ENCODE measurements around the gene CTDP1. TPM values are rescaled to one million over a fixed set of nuclear protein-coding genes. Genes with fewer than 3 reads are reported as not detected.
"Not testable (repeated sequence)": the region's sequence is repeated elsewhere in the genome, so short reads cannot be mapped to it uniquely, and the experiment has no call there.

CTDP1 gene
- total RNA-seq, 2 experiments from 2014 or later = 34.8 to 38.0 TPM

DNA sequence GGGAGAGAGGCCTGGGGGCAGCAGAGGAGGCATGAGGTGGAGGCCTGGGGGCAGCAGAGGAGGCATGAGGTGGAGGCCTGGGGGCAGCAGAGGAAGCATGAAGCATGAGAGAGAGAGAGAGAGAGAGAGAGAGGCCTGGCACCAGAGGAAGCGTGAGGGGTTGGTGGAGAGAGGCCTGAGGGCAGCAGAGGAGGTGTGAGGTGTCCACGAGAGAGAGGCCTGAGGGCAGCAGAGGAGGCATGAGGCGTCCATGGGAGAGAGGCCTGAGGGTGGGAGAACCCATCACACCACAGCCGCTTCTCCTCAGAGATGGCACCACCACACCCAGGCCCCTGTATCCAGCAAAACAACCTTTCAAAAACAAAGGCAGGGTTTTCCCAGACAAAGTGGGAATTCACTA, 62.5 kb downstream of the CTDP1 start:
- CTCF ChIA-PET = no interaction called here
- Mint-ChIP-seq H3K27me3 (no peaks in the 10 kb centered on the region), H3K4me3 (no peak overlapping the region), H3K27ac (no peak overlapping the region), H3K9me3 (peaks cover 2% of the 10 kb centered on the region), H3K36me3 (ENCODE audit: low read depth) (peaks cover 75% of the 10 kb centered on the region), H3K4me1 (no peaks in the 10 kb centered on the region)
- no peak for DNase-seq
- POLR2A ChIA-PET = no interaction called here

DNA sequence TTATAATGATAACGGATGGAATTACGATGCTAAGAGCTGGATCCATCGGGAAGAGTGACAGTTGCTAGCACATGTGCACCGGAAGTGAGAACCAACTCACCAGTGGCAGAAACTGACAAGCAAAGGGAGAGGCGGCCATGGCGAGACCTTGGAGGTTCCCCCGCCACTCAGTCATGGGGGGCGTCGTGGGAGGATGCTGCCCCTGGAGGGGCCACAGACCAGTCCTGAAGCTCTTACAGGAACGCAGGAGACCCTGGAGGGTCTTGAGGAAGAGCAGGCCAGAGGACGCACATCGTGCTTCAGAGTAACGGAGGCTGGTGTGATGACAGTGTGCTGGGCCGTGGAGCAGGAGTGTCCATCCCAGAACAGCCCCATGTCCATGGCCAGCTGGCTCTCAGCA, 65.0 kb downstream of the CTDP1 start:
- ChIA-PET CTCF (no interaction called here), POLR2A (no interaction called here)
- Mint-ChIP-seq H3K4me1 (no peaks in the 10 kb centered on the region), H3K9me3 (peaks cover 2% of the 10 kb centered on the region), H3K4me3 (no peak overlapping the region), H3K27ac (no peak overlapping the region), H3K27me3 (no peaks in the 10 kb centered on the region), H3K36me3 (ENCODE audit: low read depth) (peaks cover 67% of the 10 kb centered on the region)
- no peak for DNase-seq

DNA sequence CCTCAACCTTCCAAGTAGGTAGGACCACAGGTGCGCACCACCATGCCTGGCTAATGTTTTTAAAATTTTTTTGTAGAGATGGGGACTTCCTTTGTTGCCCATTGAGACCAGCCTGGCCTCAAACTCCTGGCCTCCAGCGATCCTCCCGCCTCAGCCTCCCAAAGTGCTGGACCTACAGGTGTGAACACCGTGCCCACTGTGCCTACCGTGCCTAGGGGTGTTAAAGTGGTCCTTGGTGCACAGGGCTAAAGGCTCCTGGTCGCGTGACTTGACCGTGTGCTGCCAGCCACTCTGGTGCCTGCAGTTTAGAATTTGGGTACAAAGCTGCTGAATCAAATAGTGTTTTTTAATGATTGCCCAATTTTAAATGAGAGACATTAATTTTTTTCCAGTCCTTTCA, 67.1 kb downstream of the CTDP1 start:
- Mint-ChIP-seq H3K36me3 (ENCODE audit: low read depth) (peaks cover 60% of the 10 kb centered on the region), H3K9me3 (peaks cover 2% of the 10 kb centered on the region), H3K27me3 (no peaks in the 10 kb centered on the region), H3K4me3 (no peak overlapping the region), H3K27ac (no peak overlapping the region), H3K4me1 (no peaks in the 10 kb centered on the region)
- CTCF ChIA-PET = no interaction called here
- no peak for DNase-seq
- POLR2A ChIA-PET = no interaction called here

DNA sequence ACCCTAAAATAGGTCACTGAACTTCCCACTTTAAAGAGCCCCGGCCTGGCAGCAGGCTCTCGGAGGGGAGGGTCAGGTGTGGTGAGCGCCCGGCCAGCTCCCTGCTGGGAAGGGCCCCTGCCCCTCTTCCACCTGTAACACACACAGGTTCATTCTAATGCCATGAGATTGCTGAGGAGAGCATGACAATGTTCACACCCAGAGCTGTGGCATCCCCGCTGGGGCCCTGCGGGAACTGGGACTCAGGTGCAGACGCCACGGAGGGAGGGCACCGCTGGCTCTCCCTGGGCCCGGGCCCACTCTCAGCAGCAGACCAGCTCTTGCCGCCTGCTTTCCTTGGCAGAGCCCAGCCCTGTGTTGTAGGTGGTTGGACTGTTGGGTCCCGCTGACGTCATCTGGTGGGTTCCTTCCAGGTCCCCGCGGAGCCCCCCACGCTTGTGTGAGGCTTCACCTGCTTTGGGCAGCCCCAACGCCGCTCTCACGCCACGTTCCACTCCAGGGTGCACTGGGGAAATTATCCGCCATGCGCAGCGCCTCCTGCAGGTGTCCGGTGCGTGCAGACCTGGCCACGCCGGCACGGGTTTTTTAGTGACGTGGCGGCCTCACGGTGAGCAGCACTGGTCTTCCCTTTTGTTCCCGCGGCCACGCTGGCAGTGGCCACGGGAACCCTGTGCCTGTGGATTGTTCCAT, 67.7 kb downstream of the CTDP1 start:
- ChIA-PET POLR2A (no interaction called here), CTCF (no interaction called here)
- H3K9me3 Mint-ChIP-seq = peaks cover 2% of the 10 kb centered on the region

DNA sequence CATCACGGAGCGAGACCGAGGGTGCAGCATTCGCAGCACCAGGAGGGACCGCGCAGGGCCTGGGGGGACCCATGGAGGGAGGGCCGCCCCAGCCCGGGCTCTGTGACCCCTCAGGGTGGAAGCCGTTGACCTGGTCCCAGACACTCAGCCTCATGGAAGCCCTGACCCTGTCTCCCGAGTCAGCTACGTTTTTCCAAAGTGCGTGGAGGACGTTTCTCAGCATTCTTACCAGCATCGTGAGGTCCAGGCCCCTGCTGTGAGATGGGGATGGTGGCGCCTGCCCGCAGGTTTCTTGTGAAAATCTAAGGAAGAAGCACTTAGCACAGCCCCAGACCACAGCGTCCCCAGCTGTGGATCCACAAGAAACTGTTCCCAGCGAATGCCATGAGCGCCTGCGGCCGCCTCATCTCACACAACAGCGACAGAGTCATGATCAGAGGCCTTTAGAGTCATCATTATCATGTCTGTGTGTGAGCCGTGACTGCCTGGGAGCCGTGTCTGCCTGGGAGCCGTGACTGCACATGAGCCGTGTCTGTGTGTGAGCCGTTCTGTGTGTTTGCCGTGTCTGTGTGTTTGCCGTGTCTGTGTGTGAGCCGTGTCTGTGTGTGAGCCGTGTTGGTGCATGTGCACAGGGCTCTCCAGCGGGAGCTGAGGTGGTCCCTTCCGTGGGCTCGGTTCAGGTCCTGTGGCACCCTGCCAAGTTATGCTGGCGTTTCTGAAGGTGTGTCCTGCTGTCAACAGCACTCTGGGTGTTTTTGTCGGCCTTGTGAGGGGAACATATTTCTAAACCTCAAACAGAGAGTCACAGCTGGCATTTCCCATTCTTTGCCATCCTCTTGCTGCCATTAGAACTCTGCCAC, 68.9 kb downstream of the CTDP1 start:
- Mint-ChIP-seq H3K9me3 (peaks cover 2% of the 10 kb centered on the region), H3K27ac (no peak overlapping the region), H3K4me3 (no peak overlapping the region), H3K36me3 (ENCODE audit: low read depth) (peaks cover 52% of the 10 kb centered on the region), H3K4me1 (no peaks in the 10 kb centered on the region), H3K27me3 (no peaks in the 10 kb centered on the region)
- DNase-seq = no peak
- CTCF ChIA-PET = no interaction called here
- POLR2A ChIA-PET = no interaction called here

More for the DNA sequence above, 67.7 kb downstream of the CTDP1 start:
- Mint-ChIP-seq H3K27me3 (no peaks in the 10 kb centered on the region), H3K4me1 (no peaks in the 10 kb centered on the region), H3K36me3 (ENCODE audit: low read depth) (peaks cover 55% of the 10 kb centered on the region), H3K4me3 (no peak overlapping the region), H3K27ac (no peak overlapping the region)
- no peak for DNase-seq

DNA sequence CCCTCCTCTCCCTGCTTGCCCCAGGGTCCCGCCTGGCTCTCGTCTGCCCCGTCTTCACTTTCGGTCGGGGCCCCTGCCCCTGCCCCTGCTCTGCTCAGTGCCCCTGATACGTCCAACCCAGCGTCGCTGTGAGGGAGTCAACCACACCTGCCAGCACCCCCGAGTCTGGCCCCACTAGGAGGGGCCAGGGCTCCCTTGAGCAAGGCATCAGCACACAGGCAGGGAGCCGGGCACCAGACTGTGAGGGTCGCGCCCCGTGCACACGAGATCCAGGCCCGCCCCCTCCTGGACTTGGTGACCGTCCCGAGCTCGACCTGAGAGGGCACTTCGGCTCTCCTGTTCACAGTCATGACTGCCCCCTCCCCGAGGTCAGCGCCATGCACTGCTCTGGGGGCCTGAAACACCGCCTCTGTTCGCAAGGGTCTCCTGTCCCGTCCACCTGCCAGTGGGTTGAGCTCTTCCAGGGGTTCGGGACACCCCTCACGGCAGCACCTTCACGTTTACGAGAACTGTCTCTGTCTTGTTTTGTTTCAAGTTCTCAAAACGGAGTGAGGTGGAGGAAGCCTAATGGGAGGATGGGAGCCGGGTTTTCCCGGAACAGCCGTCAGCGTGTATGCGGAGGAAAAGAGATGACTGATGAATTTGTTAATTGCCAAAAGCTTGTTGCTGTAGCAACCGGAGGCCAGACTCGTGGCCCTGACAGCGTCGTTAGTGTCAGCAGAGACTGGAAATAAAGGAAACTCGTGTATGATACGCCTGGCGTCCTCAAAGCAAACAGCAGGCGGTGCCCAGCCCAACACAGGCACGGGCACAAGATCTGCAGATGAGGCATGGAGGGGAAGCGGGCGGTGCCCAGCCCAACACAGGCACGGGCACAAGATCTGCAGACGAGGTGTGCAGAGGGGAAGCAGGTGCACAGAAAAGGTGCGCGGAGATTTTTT, 69.9 kb downstream of the CTDP1 start:
- ChIA-PET POLR2A (no interaction called here), CTCF (interaction anchor here (0.7 kb wide), 1 partner anchor 328 kb away, joined by 3 read pairs; no protein-coding TSS in a partner anchor)
- no peak for DNase-seq
- Mint-ChIP-seq H3K4me1 (no peaks in the 10 kb centered on the region), H3K36me3 (ENCODE audit: low read depth) (peaks cover 52% of the 10 kb centered on the region), H3K27me3 (no peaks in the 10 kb centered on the region), H3K4me3 (no peak overlapping the region), H3K27ac (no peak overlapping the region), H3K9me3 (peaks cover 2% of the 10 kb centered on the region)

DNA sequence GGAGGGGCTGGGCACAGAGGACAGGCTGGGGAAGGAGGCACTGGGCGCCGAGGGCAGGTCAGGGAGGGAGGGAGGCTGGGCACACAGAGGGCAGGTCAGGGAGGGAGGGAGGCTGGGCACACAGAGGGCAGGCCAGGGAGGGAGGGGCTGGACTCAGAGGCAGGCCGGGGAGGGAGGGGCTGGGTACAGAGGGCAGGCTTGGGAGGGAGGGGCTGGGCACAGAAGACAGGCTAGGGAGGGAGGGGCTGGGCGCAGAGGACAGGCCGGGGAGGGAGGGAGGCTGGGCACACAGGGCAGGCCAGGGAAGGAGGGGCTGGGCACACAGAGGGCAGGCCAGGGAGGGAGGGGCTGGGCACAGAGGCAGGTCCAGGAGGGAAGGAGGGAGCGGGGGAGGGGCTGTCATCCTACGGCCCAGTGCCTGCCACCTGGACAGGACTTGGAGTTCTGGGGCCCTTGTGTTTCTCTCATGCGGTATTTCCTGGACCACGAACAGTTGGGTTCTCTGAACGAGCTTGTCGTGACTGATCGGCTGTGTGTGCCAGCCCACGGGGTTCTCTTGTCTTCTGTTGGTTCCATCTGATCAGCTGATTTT, 71.5 kb downstream of the CTDP1 start:
- H3K36me3 Mint-ChIP-seq (ENCODE audit: low read depth) = peaks cover 63% of the 10 kb centered on the region
- H3K27ac Mint-ChIP-seq = no peak overlapping the region
- ChIA-PET CTCF (interaction anchor here (0.6 kb wide), 1 partner anchor 16 kb away, joined by 3 read pairs; no protein-coding TSS in a partner anchor), POLR2A (no interaction called here)
- no peaks in the 10 kb centered on the region for H3K27me3 Mint-ChIP-seq
- no peak overlapping the region for H3K4me3 Mint-ChIP-seq
- no peak for DNase-seq
- H3K4me1 Mint-ChIP-seq = no peaks in the 10 kb centered on the region
- peaks cover 4% of the 10 kb centered on the region for H3K9me3 Mint-ChIP-seq

DNA sequence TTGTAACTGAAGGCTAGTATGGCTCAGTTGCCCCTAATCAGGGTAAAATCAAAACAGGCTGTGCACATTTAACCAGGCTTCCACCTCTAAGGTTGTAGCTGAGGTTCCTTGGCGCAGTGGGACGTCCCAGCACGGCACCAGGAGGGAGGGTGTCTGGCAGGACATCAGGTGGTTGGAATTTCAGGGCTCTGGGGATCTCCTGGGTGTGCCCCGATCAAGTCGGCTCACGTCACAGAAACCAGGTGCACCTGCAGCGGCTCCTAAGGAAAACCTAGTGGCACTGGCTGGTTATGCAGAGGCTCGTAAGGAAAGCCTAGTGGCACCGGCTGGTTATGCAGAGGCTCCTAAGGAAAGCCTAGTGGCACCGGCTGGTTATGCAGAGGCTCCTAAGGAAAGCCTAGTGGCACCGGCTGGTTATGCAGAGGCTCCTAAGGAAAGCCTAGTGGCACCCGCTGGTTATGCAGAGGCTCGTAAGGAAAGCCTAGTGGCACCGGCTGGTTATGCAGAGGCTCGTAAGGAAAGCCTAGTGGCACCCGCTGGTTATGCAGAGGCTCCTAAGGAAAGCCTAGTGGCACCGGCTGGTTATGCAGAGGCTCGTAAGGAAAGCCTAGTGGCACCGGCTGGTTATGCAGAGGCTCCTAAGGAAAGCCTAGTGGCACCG, 72.4 kb downstream of the CTDP1 start:
- H3K27ac Mint-ChIP-seq, DNase-seq, H3K4me1 Mint-ChIP-seq, H3K4me3 Mint-ChIP-seq, H3K9me3 Mint-ChIP-seq, H3K27me3 Mint-ChIP-seq, POLR2A ChIA-PET: not testable (repeated sequence)
- peaks cover 64% of the 10 kb centered on the region for H3K36me3 Mint-ChIP-seq (ENCODE audit: low read depth)
- CTCF ChIA-PET = interaction anchor here (0.6 kb wide), 1 partner anchor 15 kb away, joined by 3 read pairs; no protein-coding TSS in a partner anchor

DNA sequence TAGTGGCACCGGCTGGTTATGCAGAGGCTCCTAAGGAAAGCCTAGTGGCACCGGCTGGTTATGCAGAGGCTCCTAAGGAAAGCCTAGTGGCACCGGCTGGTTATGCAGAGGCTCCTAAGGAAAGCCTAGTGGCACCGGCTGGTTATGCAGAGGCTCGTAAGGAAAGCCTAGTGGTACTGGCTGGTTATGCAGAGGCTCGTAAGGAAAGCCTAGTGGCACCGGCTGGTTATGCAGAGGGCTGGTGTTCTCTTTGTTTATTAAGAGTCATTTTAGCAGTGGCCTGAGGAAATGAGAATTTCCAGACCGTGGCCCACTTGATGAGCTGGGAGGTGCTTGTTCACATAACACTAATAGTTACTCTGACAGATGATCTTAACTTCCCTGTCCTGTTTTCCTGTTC, 73.3 kb downstream of the CTDP1 start:
- H3K27ac Mint-ChIP-seq, H3K4me1 Mint-ChIP-seq, H3K9me3 Mint-ChIP-seq, POLR2A ChIA-PET, CTCF ChIA-PET, H3K27me3 Mint-ChIP-seq, H3K4me3 Mint-ChIP-seq, DNase-seq: not testable (repeated sequence)
- peaks cover 65% of the 10 kb centered on the region for H3K36me3 Mint-ChIP-seq (ENCODE audit: low read depth)

DNA sequence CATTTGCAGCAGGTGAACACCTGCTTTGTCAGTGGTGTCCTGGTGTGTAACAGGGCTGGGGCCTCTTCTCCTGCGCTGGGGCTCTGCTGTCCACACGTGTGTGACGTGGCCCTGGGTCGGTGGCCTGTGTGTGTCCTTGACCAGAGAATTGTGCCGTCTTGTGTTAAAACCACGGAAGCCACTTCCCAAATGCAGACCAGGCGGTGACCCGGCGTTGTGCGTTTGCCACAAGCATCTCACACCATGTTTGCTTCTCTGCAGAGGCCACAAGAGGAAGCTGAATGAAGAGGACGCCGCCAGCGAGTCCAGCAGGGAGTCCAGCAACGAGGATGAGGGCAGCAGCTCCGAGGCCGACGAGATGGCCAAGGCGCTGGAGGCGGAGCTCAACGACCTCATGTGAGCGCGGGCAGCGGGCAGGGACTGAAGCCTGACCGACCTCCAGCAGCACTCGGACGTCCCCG, 73.8 kb downstream of the CTDP1 start:
- POLR2A ChIA-PET = no interaction called here
- Mint-ChIP-seq H3K4me1 (no peaks in the 10 kb centered on the region), H3K4me3 (no peak overlapping the region), H3K9me3 (peaks cover 7% of the 10 kb centered on the region), H3K27me3 (no peaks in the 10 kb centered on the region), H3K36me3 (ENCODE audit: low read depth) (peaks cover 69% of the 10 kb centered on the region), H3K27ac (no peak overlapping the region)
- DNase-seq = no peak
- CTCF ChIA-PET = no interaction called here

DNA sequence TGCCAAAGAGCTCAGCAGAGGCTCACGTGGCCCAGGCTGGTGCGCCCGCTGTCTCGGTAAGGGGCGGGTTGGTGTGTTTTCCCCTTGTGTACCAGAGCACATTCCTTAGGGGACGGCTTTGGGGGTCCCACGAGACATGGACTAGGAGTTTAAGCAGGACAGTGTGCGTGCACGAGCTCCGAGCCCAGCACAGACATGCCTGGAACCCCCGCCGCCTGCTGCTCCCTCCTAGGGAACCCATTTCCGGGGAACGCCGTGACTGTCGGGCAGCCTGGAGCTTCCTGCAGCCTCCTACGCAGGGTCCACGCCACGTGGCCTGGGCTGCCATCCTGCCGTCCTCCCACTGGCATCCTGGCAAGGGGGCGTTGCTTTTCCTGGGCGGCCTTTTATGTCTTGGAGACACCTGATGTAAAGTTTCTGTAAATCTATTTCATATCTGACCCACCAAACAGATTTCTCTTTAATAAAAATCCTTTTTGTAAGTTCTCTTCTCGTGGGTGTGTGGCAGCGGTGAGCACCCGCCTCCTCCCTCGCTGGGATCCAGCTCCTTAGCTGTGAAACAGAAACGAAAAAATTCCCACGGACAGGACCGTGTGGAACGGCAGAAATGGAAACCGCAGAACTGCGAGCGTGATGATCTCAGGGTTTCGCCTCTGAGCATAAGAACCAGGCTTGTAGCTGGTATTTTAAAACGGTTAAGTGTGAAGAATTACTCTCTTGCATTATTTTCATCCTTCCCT, 74.6 kb downstream of the CTDP1 start:
- CTCF ChIA-PET = no interaction called here
- peaks cover 12% of the 10 kb centered on the region for H3K9me3 Mint-ChIP-seq
- no peaks in the 10 kb centered on the region for H3K4me1 Mint-ChIP-seq
- POLR2A ChIA-PET = no interaction called here
- H3K27me3 Mint-ChIP-seq = no peaks in the 10 kb centered on the region
- no peak overlapping the region for H3K4me3 Mint-ChIP-seq
- no peak overlapping the region for H3K27ac Mint-ChIP-seq
- H3K36me3 Mint-ChIP-seq (ENCODE audit: low read depth) = peaks cover 63% of the 10 kb centered on the region
- DNase-seq = no peak

DNA sequence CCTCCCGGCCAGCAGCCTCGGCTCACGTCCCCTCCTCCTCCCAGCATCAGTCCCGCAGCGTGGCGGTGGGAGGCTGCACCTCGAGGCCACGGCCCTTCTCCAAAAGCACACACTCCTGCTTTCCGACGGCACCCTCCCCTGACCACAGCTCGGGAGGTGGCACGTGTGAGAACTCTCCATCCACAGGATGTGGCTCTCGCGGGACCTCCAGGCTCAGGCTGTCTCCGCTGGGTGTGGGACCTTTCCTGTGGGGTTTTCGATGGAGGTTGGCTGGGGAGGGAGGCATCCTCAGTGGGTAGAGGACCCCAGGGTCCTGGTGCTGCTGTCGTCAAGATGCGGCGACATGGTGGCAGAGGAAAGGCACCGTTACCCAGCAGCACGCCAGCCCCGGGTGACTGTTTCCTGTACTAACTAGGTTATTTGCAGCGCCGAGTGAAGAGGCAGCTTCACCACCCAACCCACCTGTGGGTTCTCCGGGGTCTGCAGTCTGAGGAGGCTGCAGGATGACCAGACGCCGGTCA, 75.3 kb downstream of the CTDP1 start:
- POLR2A ChIA-PET = no interaction called here
- no peaks in the 10 kb centered on the region for H3K27me3 Mint-ChIP-seq
- no peak for DNase-seq
- peaks cover 12% of the 10 kb centered on the region for H3K9me3 Mint-ChIP-seq
- H3K27ac Mint-ChIP-seq = no peak overlapping the region
- H3K4me1 Mint-ChIP-seq = no peaks in the 10 kb centered on the region
- peaks cover 56% of the 10 kb centered on the region for H3K36me3 Mint-ChIP-seq (ENCODE audit: low read depth)
- CTCF ChIA-PET = no interaction called here
- H3K4me3 Mint-ChIP-seq = no peak overlapping the region

Measured in activated CD4-positive, alpha-beta memory T cell treated with anti-CD3 and anti-CD28 coated beads, Interleukin-2, amount 10 ng/mL, durations not matched to agents 7 days and 5 days (primary cell).